ENCODE data around the gene PRMT6.

The PRMT6 gene

GRCh38 chr1:107096690-107097089 lies 40.2 kb downstream of the PRMT6 start:
- no peak for FAIRE-seq

DNA sequence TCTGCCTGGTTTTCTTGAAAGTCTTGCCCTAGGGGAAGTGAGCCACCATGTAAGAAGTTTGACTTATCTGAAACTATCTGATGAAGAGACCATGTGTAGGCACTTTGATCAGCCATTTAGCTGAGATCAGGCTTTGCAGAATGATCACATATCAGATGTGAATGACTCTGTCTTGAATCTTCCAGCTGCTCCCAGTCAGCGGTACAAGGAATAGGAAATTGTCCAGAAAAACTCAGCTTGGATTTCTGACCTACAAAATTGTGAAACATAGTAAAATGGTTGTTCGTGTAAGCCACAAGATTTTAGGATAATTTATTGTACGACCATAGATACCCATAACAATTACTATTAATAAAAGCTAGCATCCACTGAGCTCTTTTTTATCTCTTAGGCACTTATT lies 42.5 kb downstream of the PRMT6 start:
- no peak for FAIRE-seq

GRCh38 chr1:107100331-107100984 lies 44.0 kb downstream of the PRMT6 start:
- FAIRE-seq = no peak

GRCh38 chr1:107105914-107106313 lies 49.4 kb downstream of the PRMT6 start:
- FAIRE-seq = no peak

Measured in A204.1 (cell line).